Measurements from ENCODE around the gene MYG1. TPM values are rescaled to one million over a fixed set of nuclear protein-coding genes. Genes with fewer than 3 reads are reported as not detected.

The MYG1 gene
- total RNA-seq, 2 experiments from 2014 or later: 30.9 to 33.8 TPM

- H3K9me3 ChIP-seq (ENCODE audit: control insufficient read depth in 1 of 2, insufficient read depth in 1 of 2, low read length in 2 of 2): no peaks in the 10 kb centered on the region
- CTCF ChIA-PET: interaction anchor here (1.4 to 3.9 kb wide), 5 partner anchors 15 to 55 kb away, joined by 3 to 68 read pairs (median 3); partner anchors contain the start of gene ESPL1
- H3K4me1 ChIP-seq (ENCODE audit: insufficient read depth, low read length): peaks cover 51% of the 10 kb centered on the region
- H3K27ac Mint-ChIP-seq: peak overlapping the region; percentile 93
- H3K36me3 ChIP-seq (ENCODE audit: insufficient read depth, low read length): peaks cover 20% of the 10 kb centered on the region
- H3K27me3 Mint-ChIP-seq: no peaks in the 10 kb centered on the region
- peak in 1 of 14 experiments; percentile 37 for DNase-seq
- H3K4me3 ChIP-seq (ENCODE audit: low read length): peak overlapping the region; percentile 89
- POLR2A ChIA-PET: interaction anchor here (0.7 to 3.8 kb wide), 6 partner anchors 32 to 45 kb away, joined by 3 to 26 read pairs (median 11); partner anchors contain the start of genes ITGB7 and PFDN5
- intact Hi-C loops (cut with DNase I, micrococcal nuclease): loop anchor here in 1 of 2 experiments (1.0 to 5.0 kb wide), 2 partner anchors 15 to 35 kb away; no protein-coding TSS in a partner anchor
- H3K9me3 Mint-ChIP-seq: no peaks in the 10 kb centered on the region
- H3K4me1 Mint-ChIP-seq (ENCODE audit: low read depth): peaks cover 52% of the 10 kb centered on the region
- peak overlapping the region; percentile 99 for H3K4me3 Mint-ChIP-seq
- peaks cover 16% of the 10 kb centered on the region for H3K36me3 Mint-ChIP-seq (ENCODE audit: low read depth)
- ATAC-seq (ENCODE audit: poor library complexity): no peak
- TF ChIP-seq CTCF (IDR thresholded peaks at IDR 0.05): no peak
- H3K27me3 ChIP-seq (ENCODE audit: control insufficient read depth in 1 of 2, insufficient read depth in 2 of 2, low read length in 2 of 2): no peaks in the 10 kb centered on the region
- peak overlapping the region; percentile 50 to 74 for H3K27ac ChIP-seq (ENCODE audit: low read depth in 1 of 2, low read length in 2 of 2)
Measured at GRCh38 chr12:53252349-53252916, 47.1 kb upstream of the MYG1 start.

GRCh38 chr12:53253298-53253697, 46.2 kb upstream of the MYG1 start:
- ChIA-PET POLR2A (interaction anchor here (1.0 to 3.8 kb wide), 4 partner anchors 33 to 42 kb away, joined by 3 to 26 read pairs (median 8); partner anchors contain the start of gene PFDN5), CTCF (interaction anchor here (1.2 to 3.9 kb wide), 5 partner anchors 14 to 41 kb away, joined by 3 to 12 read pairs (median 3); partner anchors contain the start of gene ESPL1)
- Mint-ChIP-seq H3K4me1 (ENCODE audit: low read depth) (peaks cover 52% of the 10 kb centered on the region), H3K9me3 (no peaks in the 10 kb centered on the region), H3K27me3 (no peaks in the 10 kb centered on the region), H3K36me3 (ENCODE audit: low read depth) (peaks cover 16% of the 10 kb centered on the region), H3K27ac (peak overlapping the region; percentile 93), H3K4me3 (peak overlapping the region; percentile 99)
- intact Hi-C loops (cut with DNase I, micrococcal nuclease): loop anchor here in 1 of 2 experiments (5.0 kb wide), 1 partner anchor 34 kb away; no protein-coding TSS in a partner anchor
- Histone ChIP-seq H3K27ac (ENCODE audit: low read depth in 1 of 2, low read length in 2 of 2) (peak overlapping the region in 1 of 2 donors; percentile 50), H3K4me3 (ENCODE audit: low read length) (peak overlapping the region; percentile 89), H3K9me3 (ENCODE audit: control insufficient read depth in 1 of 2, insufficient read depth in 1 of 2, low read length in 2 of 2) (no peaks in the 10 kb centered on the region), H3K27me3 (ENCODE audit: control insufficient read depth in 1 of 2, insufficient read depth in 2 of 2, low read length in 2 of 2) (no peaks in the 10 kb centered on the region), H3K36me3 (ENCODE audit: insufficient read depth, low read length) (peaks cover 20% of the 10 kb centered on the region), H3K4me1 (ENCODE audit: insufficient read depth, low read length) (peaks cover 51% of the 10 kb centered on the region)
- TF ChIP-seq CTCF (IDR thresholded peaks at IDR 0.05): no peak
- no peak for ATAC-seq (ENCODE audit: poor library complexity)
- DNase-seq: no peak

- H3K27ac ChIP-seq (ENCODE audit: low read depth in 1 of 2, low read length in 2 of 2): no peak overlapping the region
- no peak for ATAC-seq (ENCODE audit: poor library complexity)
- peak overlapping the region; percentile 77 for H3K27ac Mint-ChIP-seq
Measured at GRCh38 chr12:53254816-53255545, 44.5 kb upstream of the MYG1 start.

More at GRCh38 chr12:53254816-53255545, 44.5 kb upstream of the MYG1 start:
- peaks cover 51% of the 10 kb centered on the region for H3K4me1 ChIP-seq (ENCODE audit: insufficient read depth, low read length)
- POLR2A ChIA-PET: interaction anchor here (0.6 kb wide), 1 partner anchor 13 kb away, joined by 3 read pairs; the partner anchor contains the start of gene ESPL1
- peaks cover 16% of the 10 kb centered on the region for H3K36me3 Mint-ChIP-seq (ENCODE audit: low read depth)
- H3K4me1 Mint-ChIP-seq (ENCODE audit: low read depth): peaks cover 52% of the 10 kb centered on the region
- CTCF ChIA-PET: interaction anchor here (3.9 kb wide), 1 partner anchor 13 kb away, joined by 12 read pairs; the partner anchor contains the start of gene ESPL1
- H3K27me3 Mint-ChIP-seq: no peaks in the 10 kb centered on the region
- H3K9me3 Mint-ChIP-seq: no peaks in the 10 kb centered on the region
- H3K4me3 Mint-ChIP-seq: peak overlapping the region; percentile 99
- intact Hi-C loops (cut with DNase I, micrococcal nuclease): loop anchor here in 1 of 2 experiments (5.0 kb wide), 1 partner anchor 32 kb away; no protein-coding TSS in a partner anchor
- peaks cover 20% of the 10 kb centered on the region for H3K36me3 ChIP-seq (ENCODE audit: insufficient read depth, low read length)
- DNase-seq: no peak
- H3K27me3 ChIP-seq (ENCODE audit: control insufficient read depth in 1 of 2, insufficient read depth in 2 of 2, low read length in 2 of 2): no peaks in the 10 kb centered on the region
- no peaks in the 10 kb centered on the region for H3K9me3 ChIP-seq (ENCODE audit: control insufficient read depth in 1 of 2, insufficient read depth in 1 of 2, low read length in 2 of 2)
- TF ChIP-seq CTCF (IDR thresholded peaks at IDR 0.05): no peak
- H3K4me3 ChIP-seq (ENCODE audit: low read length): no peak overlapping the region

All from CD4-positive, alpha-beta T cell (primary cell).